ENCODE measurements around the gene KARS1.

Gene KARS1

GRCh38 chr16:75578725-75579124 lies 68.7 kb downstream of the KARS1 start:
- DNase-seq = no peak

- DNase-seq = no peak
Observed at GRCh38 chr16:75578212-75578611, 69.3 kb downstream of the KARS1 start.
